ENCODE results near the gene PIEZO2.
"Not testable (repeated sequence)": the region's sequence is repeated elsewhere in the genome, so short reads cannot be mapped to it uniquely, and the experiment has no call there.

GRCh38 chr18:11129059-11129458 is 20.3 kb downstream of the PIEZO2 start:
- TF ChIP-seq CTCF (conservative IDR thresholded peaks at IDR 0.05; ENCODE audit: low read length); EZH2phosphoT487 (IDR thresholded peaks at IDR 0.05; ENCODE audit: borderline replicate concordance): not testable (repeated sequence)
